ENCODE measurements around the gene DCTN1. TPM values are rescaled to one million over a fixed set of nuclear protein-coding genes. Genes with fewer than 3 reads are reported as not detected.

The DCTN1 gene
- total and polyA plus RNA-seq, 2 donors from 2014 or later: 134 to 191 TPM

DNA sequence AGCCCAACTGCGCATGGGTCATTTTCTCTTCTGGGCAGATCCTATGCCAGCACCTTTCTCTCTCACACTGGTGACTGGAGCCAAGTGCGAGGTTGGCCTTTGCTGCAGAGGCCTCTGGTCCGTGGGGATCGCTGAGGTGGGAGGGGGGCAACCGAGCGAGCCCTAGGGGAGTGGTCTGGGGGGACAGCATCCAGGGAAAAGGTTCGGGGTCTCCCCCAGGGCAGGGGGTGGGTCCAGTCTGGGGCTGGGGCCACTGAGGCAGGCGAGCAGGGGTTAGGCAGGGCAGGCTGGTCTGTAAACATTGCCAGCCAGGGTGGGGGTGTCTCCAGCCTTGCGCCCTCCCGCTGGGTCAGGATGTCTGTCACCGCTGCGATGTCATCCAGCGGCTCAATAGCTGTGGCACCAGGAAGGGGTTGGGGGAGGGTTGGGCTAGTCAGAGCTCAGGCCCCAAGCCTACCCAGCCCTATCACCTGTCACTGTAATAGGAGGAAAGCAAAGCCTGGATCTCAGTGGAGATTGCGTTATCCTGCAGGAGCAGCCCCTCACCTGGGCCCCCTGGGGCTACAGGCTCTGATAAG, 46.2 kb upstream of the DCTN1 start:
- DNase-seq (no peak), FAIRE-seq (no peak)
- TF ChIP-seq, protein P1, sequence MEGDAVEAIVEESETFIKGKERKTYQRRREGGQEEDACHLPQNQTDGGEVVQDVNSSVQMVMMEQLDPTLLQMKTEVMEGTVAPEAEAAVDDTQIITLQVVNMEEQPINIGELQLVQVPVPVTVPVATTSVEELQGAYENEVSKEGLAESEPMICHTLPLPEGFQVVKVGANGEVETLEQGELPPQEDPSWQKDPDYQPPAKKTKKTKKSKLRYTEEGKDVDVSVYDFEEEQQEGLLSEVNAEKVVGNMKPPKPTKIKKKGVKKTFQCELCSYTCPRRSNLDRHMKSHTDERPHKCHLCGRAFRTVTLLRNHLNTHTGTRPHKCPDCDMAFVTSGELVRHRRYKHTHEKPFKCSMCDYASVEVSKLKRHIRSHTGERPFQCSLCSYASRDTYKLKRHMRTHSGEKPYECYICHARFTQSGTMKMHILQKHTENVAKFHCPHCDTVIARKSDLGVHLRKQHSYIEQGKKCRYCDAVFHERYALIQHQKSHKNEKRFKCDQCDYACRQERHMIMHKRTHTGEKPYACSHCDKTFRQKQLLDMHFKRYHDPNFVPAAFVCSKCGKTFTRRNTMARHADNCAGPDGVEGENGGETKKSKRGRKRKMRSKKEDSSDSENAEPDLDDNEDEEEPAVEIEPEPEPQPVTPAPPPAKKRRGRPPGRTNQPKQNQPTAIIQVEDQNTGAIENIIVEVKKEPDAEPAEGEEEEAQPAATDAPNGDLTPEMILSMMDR (IDR thresholded peaks at IDR 0.05; ENCODE audit: borderline replicate concordance, extremely low read depth, insufficient read depth): no peak
- H3K36me3 ChIP-seq (ENCODE audit: control insufficient read depth in 2 of 3, insufficient read depth in 3 of 3, low read length in 3 of 3): peaks cover 4 to 54% (median 21%) of the 10 kb centered on the region in 3 donors
- H3K9ac ChIP-seq (ENCODE audit: low read length in 3 of 3): no peak overlapping the region
- H3K27ac ChIP-seq (ENCODE audit: low read depth in 2 of 2, low read length in 2 of 2): no peak overlapping the region
- intact Hi-C loops (cut with DNase I): no loop called here
- H3K27me3 ChIP-seq (ENCODE audit: control insufficient read depth, insufficient read depth, low read length): no peaks in the 10 kb centered on the region
- H3K4me1 ChIP-seq (ENCODE audit: control insufficient read depth in 2 of 3, insufficient read depth in 2 of 3, low read depth in 1 of 3, low read length in 3 of 3): peaks cover 0 to 5% (median under 1%) of the 10 kb centered on the region in 3 donors
- H3K9me3 ChIP-seq (ENCODE audit: control insufficient read depth in 2 of 3, insufficient read depth in 1 of 3, low read length in 3 of 3): no peaks in the 10 kb centered on the region
- H3K4me3 ChIP-seq (ENCODE audit: low read length in 3 of 3): no peak overlapping the region

DNA sequence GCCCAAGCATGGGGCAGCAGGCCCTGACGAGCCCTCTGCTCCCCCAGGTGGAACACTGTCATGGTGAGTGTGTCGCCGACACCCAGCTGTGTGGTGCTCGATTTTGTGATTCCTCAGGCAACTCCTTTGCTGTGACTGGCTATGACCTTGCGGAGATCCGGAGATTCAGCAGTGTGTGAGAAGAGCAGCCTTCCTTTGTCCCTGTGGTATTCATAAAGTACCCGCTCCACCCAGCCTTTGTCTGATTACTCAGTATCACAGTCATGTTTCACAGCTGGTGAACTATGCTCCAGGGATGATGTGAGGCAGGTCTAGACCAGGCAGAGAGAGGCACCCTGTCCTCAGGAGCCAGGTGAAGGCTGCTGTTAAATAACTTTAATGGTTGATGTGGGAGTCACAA, 45.4 kb upstream of the DCTN1 start:
- FAIRE-seq (no peak), DNase-seq (no peak)
- intact Hi-C loops (cut with DNase I): no loop called here
- peaks cover 0 to 5% (median 0%) of the 10 kb centered on the region in 3 donors for H3K4me1 ChIP-seq (ENCODE audit: control insufficient read depth in 2 of 3, insufficient read depth in 2 of 3, low read depth in 1 of 3, low read length in 3 of 3)
- H3K27me3 ChIP-seq (ENCODE audit: control insufficient read depth, insufficient read depth, low read length): no peaks in the 10 kb centered on the region
- H3K9me3 ChIP-seq (ENCODE audit: control insufficient read depth in 2 of 3, insufficient read depth in 1 of 3, low read length in 3 of 3): no peaks in the 10 kb centered on the region
- peaks cover 4 to 52% (median 19%) of the 10 kb centered on the region in 3 donors for H3K36me3 ChIP-seq (ENCODE audit: control insufficient read depth in 2 of 3, insufficient read depth in 3 of 3, low read length in 3 of 3)
- no peak overlapping the region for H3K27ac ChIP-seq (ENCODE audit: low read depth in 2 of 2, low read length in 2 of 2)
- H3K4me3 ChIP-seq (ENCODE audit: low read length in 3 of 3): no peak overlapping the region
- H3K9ac ChIP-seq (ENCODE audit: low read length in 3 of 3): no peak overlapping the region
- TF ChIP-seq, protein P1 (IDR thresholded peaks at IDR 0.05; ENCODE audit: borderline replicate concordance, extremely low read depth, insufficient read depth): no peak

DNA sequence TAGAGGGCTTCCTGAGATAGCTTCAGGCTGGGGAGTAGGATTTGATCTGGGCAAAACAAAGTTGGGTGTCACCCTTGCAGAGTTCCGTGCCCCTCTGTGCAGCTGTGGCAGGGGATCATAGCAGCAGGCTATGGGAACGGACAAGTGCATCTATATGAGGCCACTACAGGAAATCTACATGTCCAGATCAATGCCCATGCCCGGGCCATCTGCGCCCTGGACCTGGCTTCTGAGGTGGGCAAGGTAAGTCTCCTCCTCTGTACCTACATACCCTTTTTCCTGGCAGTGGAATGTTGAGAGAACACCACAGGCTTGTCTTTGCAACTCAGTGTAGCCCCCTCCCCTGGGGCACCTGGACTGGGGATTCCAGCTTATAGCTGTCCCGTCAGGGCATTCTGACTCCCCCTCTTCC, 44.9 kb upstream of the DCTN1 start:
- Histone ChIP-seq H3K4me1 (ENCODE audit: control insufficient read depth in 2 of 3, insufficient read depth in 2 of 3, low read depth in 1 of 3, low read length in 3 of 3) (peaks cover 0 to 5% (median 0%) of the 10 kb centered on the region in 3 donors), H3K4me3 (ENCODE audit: low read length in 3 of 3) (no peak overlapping the region), H3K36me3 (ENCODE audit: control insufficient read depth in 2 of 3, insufficient read depth in 3 of 3, low read length in 3 of 3) (peaks cover 3 to 47% (median 19%) of the 10 kb centered on the region in 3 donors), H3K27me3 (ENCODE audit: control insufficient read depth, insufficient read depth, low read length) (no peaks in the 10 kb centered on the region), H3K9me3 (ENCODE audit: control insufficient read depth in 2 of 3, insufficient read depth in 1 of 3, low read length in 3 of 3) (no peaks in the 10 kb centered on the region), H3K27ac (ENCODE audit: low read depth in 2 of 2, low read length in 2 of 2) (no peak overlapping the region), H3K9ac (ENCODE audit: low read length in 3 of 3) (no peak overlapping the region)
- TF ChIP-seq, protein P1 (IDR thresholded peaks at IDR 0.05; ENCODE audit: borderline replicate concordance, extremely low read depth, insufficient read depth): no peak
- intact Hi-C loops (cut with DNase I): no loop called here
- no peak for DNase-seq
- FAIRE-seq: no peak
